ENCODE data around the gene ISG20.

GRCh38 chr15:88621789-88622604, 16.8 kb upstream of the ISG20 start:
- TF ChIP-seq SETDB1 (IDR thresholded peaks at IDR 0.05; ENCODE audit: insufficient read length, low read length): no peak
- no peak for TF ChIP-seq CTCF (tag by site-specific recombination; IDR thresholded peaks at IDR 0.05)
- no peak for TF ChIP-seq ZSCAN5A (tag by site-specific recombination; IDR thresholded peaks at IDR 0.05)
- TF ChIP-seq ZBTB44 (tag by site-specific recombination; IDR thresholded peaks at IDR 0.05): no peak
- no peak for TF ChIP-seq ZNF140 (tag by site-specific recombination; IDR thresholded peaks at IDR 0.05)
